BJ (cell line): Measurements from ENCODE around the gene TIMD4. TPM values are rescaled to one million over a fixed set of nuclear protein-coding genes. Genes with fewer than 3 reads are reported as not detected.
"Not testable (repeated sequence)": the region's sequence is repeated elsewhere in the genome, so short reads cannot be mapped to it uniquely, and the experiment has no call there.

Experiments
- CTCF ChIA-PET: fragments of 350-600 bp; formaldehyde crosslinking; extraction: SDS; loops from one replicate; lab custom pipeline; 2021; ENCODE audit warnings: antibody characterized with exemption, inconsistent platforms; lab: Yijun Ruan, JAX
- POLR2A ChIA-PET: fragments of 300-600 bp; sonication (Branson Sonifier 250); formaldehyde crosslinking; extraction: SDS; loops from one replicate; lab custom pipeline; 2021; ENCODE audit warnings: antibody characterized with exemption; lab: Charles Lee
- DNase-seq: peaks from one replicate; pipeline ENCODE4 v3.0.0-alpha.2; 2011; ENCODE audit warnings: low read depth
- H3K27me3 ChIP-seq: 2 replicates; pipeline ENCODE4 v1.6.0; 2011; ENCODE audit warnings: low read length; ENCODE audit not compliant: control insufficient read depth, insufficient read depth
- H3K36me3 ChIP-seq: 2 replicates; pipeline ENCODE4 v1.5.1; 2011; ENCODE audit warnings: low read length; ENCODE audit not compliant: control insufficient read depth, insufficient read depth
- H3K4me3 ChIP-seq: 2 replicates; pipeline ENCODE4 v1.5.1; 2011; ENCODE audit warnings: low read depth, mild to moderate bottlenecking, control low read depth, low read length
- CTCF ChIP-seq: IDR thresholded peaks from 2 replicates; pipeline ENCODE4 v1.5.1; 2011; ENCODE audit warnings: low read depth, mild to moderate bottlenecking, control low read depth, inconsistent platforms, low read length, moderate library complexity; ENCODE audit not compliant: insufficient read depth
- polyA plus RNA-seq: library from polyadenylated mRNA; depleted of rRNA; stranded (reverse); fragments of >200 nt; gene quantifications from 2 replicates; pipeline ENCODE4 v1.2.3, GENCODE V29; 2011

The TIMD4 gene
- polyA plus RNA-seq, 1 experiment: not detected

GRCh38 chr5:156951359-156951758 is 11.7 kb downstream of the TIMD4 start:
- POLR2A ChIA-PET: no interaction called here
- Histone ChIP-seq H3K4me3 (no peak overlapping the region), H3K27me3 (no peaks in the 10 kb centered on the region), H3K36me3 (no peaks in the 10 kb centered on the region)
- CTCF ChIA-PET: no interaction called here
- no peak for DNase-seq
- no peak for TF ChIP-seq CTCF

- Histone ChIP-seq H3K4me3 (no peak overlapping the region), H3K36me3 (no peaks in the 10 kb centered on the region), H3K27me3 (no peaks in the 10 kb centered on the region)
- ChIA-PET CTCF (no interaction called here), POLR2A (no interaction called here)
- no peak for DNase-seq
- TF ChIP-seq CTCF: no peak
Observed at GRCh38 chr5:156950716-156951115, 12.3 kb downstream of the TIMD4 start.

GRCh38 chr5:156949424-156949823 is 13.6 kb downstream of the TIMD4 start:
- CTCF ChIA-PET: no interaction called here
- POLR2A ChIA-PET: no interaction called here
- no peaks in the 10 kb centered on the region for H3K36me3 ChIP-seq
- no peak for TF ChIP-seq CTCF
- H3K27me3 ChIP-seq: no peaks in the 10 kb centered on the region
- no peak for DNase-seq
- H3K4me3 ChIP-seq: no peak overlapping the region

GRCh38 chr5:156947925-156948324 is 15.1 kb downstream of the TIMD4 start:
- CTCF ChIA-PET: interaction anchor here (1.0 kb wide), 1 partner anchor 10 kb away, joined by 3 read pairs; no protein-coding TSS in a partner anchor
- H3K36me3 ChIP-seq: no peaks in the 10 kb centered on the region
- no peak for TF ChIP-seq CTCF
- H3K27me3 ChIP-seq: no peaks in the 10 kb centered on the region
- no peak overlapping the region for H3K4me3 ChIP-seq
- DNase-seq: no peak
- POLR2A ChIA-PET: no interaction called here

- Histone ChIP-seq H3K27me3 (no peaks in the 10 kb centered on the region), H3K4me3 (no peak overlapping the region), H3K36me3 (no peaks in the 10 kb centered on the region)
- no peak for DNase-seq
- CTCF ChIA-PET: no interaction called here
- no peak for TF ChIP-seq CTCF
- POLR2A ChIA-PET: no interaction called here
Observed at GRCh38 chr5:156942064-156942463, 21.0 kb downstream of the TIMD4 start.

- H3K27me3 ChIP-seq, DNase-seq, H3K4me3 ChIP-seq, CTCF ChIA-PET, POLR2A ChIA-PET, H3K36me3 ChIP-seq: not testable (repeated sequence)
Observed at GRCh38 chr5:156940462-156940861, 22.6 kb downstream of the TIMD4 start.
